NCI-H1694 treated with DMSO at 0.1 percent for 48 hours (cell line): ENCODE data around the gene HSF2.

Experiments
- DNase-seq: peaks from one replicate; lab custom pipeline; 2025; lab: John Stamatoyannopoulos, UW

HSF2 gene

GRCh38 chr6:122399055-122399347, 451 bp upstream of the HSF2 start:
- no peak for DNase-seq

GRCh38 chr6:122400121-122400450, 634 bp downstream of the HSF2 start:
- no peak for DNase-seq

- DNase-seq, result no peak
These were observed 1.1 kb downstream of the HSF2 start for GRCh38 chr6:122400462-122401089.

GRCh38 chr6:122401104-122401503, 1.7 kb downstream of the HSF2 start:
- DNase-seq, result no peak

- DNase-seq, result no peak
These were observed 5.0 kb downstream of the HSF2 start for GRCh38 chr6:122404444-122404843.

- DNase-seq, result no peak
These were observed 6.0 kb downstream of the HSF2 start for GRCh38 chr6:122405417-122405816.

- DNase-seq, result no peak
These were observed 6.7 kb downstream of the HSF2 start for GRCh38 chr6:122406187-122406586.

- DNase-seq, result no peak
These were observed 8.3 kb downstream of the HSF2 start for GRCh38 chr6:122407712-122408111.

- no peak for DNase-seq
These were observed 8.8 kb downstream of the HSF2 start for GRCh38 chr6:122408240-122408639.

- DNase-seq, result no peak
These were observed 9.4 kb downstream of the HSF2 start for GRCh38 chr6:122408702-122409458.

GRCh38 chr6:122412001-122412400, 12.5 kb downstream of the HSF2 start:
- DNase-seq, result no peak

- DNase-seq, result no peak
These were observed 17.4 kb downstream of the HSF2 start for GRCh38 chr6:122416825-122417224.

GRCh38 chr6:122422003-122422402, 22.6 kb downstream of the HSF2 start:
- no peak for DNase-seq

- no peak for DNase-seq
These were observed 23.3 kb downstream of the HSF2 start for GRCh38 chr6:122422614-122423267.

- DNase-seq, result no peak
These were observed 24.3 kb downstream of the HSF2 start for GRCh38 chr6:122423734-122424133.

GRCh38 chr6:122426597-122426996, 27.1 kb downstream of the HSF2 start:
- DNase-seq, result no peak

GRCh38 chr6:122428781-122429180, 29.3 kb downstream of the HSF2 start:
- no peak for DNase-seq

- DNase-seq, result no peak
These were observed 29.9 kb downstream of the HSF2 start for GRCh38 chr6:122429323-122429722.

- DNase-seq, result no peak
These were observed 32.3 kb downstream of the HSF2 start for GRCh38 chr6:122431780-122432179.

GRCh38 chr6:122432816-122433215, 33.4 kb downstream of the HSF2 start:
- no peak for DNase-seq

GRCh38 chr6:122438975-122439374, 39.5 kb downstream of the HSF2 start:
- no peak for DNase-seq

GRCh38 chr6:122445274-122445673, 45.8 kb downstream of the HSF2 start:
- DNase-seq, result no peak

GRCh38 chr6:122449069-122449468, 49.6 kb downstream of the HSF2 start:
- DNase-seq, result no peak

- DNase-seq, result no peak
These were observed 53.1 kb downstream of the HSF2 start for GRCh38 chr6:122452509-122452908.
